ENCODE measurements around the gene MACROD1.

MACROD1 gene

DNA sequence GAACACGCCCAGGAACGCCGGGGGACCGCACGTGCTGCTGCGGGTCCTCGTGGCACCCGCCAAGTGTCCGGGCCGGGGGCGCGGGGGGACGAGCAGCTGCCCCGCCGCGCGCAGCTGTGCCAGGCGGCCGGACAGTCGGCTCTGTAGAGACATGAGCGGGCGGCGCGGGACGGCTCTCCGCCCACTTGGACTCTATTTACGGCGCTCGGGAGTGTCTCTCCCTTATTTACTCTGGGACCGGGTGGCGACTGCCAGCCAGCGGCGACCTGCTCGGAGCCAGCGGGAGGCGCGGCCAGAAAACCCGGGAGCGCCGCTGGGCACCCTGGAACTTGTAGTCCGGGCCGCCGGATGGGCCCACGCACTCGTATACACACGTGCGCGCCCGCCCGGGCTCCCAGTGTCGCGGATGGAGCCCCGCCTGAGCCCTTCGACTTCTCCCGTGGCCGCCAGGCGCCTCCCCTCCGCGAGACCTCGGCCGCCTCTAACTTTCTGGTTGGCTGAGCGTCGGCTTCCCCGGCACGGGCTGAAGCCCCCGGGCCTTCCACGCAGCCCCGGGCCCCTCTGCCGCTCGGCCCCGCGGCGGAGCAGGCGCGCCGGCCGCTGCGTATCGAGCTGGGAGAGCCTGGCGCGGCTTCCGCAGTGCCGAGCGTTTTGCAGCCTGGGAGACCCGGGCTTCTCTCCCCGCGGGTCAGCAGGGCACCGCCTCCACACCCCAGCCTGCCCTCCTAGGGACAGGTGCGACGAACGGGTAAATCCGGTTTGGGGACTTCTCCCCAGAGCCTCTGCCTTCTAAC lies at the start of gene MACROD1:
Gene MACROD1 (minus strand): TSS at position 272 of the 794 bp plus-strand sequence. CDS start 119 bp downstream, at position 153.
- peak; percentile 51 for DNase-seq (ENCODE audit: low read depth)

GRCh38 chr11:64211181-64211872 lies 45.4 kb upstream of the MACROD1 start:
- no peak for DNase-seq (ENCODE audit: low read depth)

DNA sequence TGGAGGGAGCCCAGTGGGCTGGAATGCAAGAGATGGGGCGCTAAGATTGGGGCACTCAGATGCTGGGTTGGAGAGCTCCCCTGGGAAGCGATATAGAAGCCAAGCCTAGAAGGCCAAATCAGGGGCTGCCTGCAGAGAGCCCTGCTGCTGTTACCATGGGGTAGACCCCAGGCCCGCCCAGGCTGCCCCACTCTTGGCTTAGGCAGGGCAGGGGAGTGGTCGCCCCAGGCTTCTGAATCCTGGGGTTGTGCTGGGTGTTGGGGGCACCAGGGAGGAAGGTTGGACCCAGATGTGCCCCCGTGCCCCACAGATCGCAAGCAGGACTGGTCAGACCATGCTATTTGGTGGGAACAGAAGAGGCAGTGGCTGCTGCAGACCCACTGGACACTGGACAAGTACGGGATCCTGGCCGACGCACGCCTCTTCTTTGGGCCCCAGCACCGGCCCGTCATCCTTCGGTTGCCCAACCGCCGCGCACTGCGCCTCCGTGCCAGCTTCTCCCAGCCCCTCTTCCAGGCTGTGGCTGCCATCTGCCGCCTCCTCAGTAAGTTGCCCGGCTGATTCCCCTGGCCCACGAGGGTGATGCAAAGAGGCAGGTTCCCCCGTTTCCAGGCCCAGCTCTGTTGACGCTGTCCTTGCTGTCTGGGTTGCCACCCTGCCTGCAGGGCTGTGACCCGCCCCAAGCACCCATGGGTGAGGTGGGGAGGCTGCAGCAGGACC lies 44.5 kb upstream of the MACROD1 start:
- DNase-seq (ENCODE audit: low read depth): no peak

- no peak for DNase-seq (ENCODE audit: low read depth)
Observed at GRCh38 chr11:64209563-64209843, 43.6 kb upstream of the MACROD1 start.

DNA sequence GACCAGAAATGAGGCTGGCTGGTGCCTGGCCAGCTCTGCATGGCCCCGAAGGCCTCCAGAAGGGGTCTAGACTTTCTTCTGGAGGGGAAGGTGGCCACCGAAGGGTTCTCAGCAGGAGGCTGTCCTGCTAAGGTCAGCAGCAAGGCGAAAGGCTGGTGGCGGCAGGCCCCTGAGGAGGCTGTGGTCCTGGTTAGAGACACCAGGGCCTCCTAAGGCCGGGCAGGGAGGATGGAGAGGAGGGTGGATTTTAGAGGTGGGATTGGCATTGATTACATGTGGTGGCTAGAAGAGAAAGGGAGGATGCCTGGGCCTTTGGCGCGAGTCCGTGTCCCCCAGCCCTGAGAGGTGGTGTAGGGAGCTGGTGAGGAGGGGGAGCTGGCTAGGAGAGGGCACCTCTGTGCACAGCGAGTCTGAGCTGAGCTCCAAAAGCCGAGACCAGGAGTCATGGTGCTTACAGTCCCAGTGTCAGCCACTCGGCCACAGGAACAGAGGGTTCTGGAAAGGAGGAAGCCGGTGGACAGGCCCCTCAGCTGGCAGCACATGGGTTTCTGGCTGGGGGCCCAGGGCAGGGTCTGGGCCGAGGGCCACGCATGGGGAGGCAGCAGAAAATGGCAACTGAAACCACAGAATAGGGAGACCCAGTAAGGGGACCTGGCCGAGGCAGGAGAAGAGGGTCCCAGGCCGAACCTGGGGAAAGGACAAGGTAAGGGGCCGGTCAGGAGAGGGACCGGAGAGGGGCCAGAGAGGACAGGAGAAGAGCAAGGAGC lies 43.1 kb upstream of the MACROD1 start:
- DNase-seq (ENCODE audit: low read depth): no peak

GRCh38 chr11:64208086-64208795 lies 42.3 kb upstream of the MACROD1 start:
- DNase-seq (ENCODE audit: low read depth): no peak

DNA sequence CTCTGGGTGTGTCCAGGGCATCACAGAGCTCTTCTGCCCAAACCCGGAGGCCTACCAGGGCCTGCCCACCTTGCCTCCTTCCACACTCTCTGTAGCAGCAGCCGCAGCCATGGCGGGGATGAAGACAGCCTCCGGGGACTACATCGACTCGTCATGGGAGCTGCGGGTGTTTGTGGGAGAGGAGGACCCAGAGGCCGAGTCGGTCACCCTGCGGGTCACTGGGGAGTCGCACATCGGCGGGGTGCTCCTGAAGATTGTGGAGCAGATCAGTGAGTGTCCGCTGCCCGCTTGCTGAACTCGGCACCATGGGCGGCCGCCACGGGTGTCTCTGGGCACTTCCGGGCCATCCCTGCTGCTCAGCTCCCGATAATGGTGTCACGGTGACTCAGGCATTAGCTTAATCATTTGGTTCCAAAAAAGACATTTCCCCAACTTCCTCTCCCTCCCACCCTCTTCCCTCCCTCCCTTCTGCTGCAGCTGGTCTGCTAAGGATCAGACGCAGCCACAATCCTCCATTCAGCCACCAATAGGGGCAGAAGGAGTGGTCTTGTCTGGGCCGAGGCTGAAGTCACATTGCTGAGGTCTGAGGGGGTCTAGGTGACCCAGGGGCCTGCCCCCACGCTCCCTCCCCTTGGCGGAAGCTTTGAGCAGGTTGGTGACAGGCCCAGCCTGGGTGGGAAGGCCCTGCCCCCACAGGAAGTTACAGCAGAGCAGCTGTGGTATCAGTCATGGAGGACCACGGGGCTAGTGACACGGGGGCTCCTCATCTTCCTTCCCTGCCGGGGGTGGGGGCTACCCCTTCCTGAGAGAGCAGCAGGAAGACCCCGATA lies 41.6 kb upstream of the MACROD1 start:
- DNase-seq (ENCODE audit: low read depth): peak; percentile 72

GRCh38 chr11:64206457-64207255 lies 40.7 kb upstream of the MACROD1 start, which contains the start of gene FERMT3:
FERMT3 (plus strand) TSS chr11:64206721; CDS start chr11:64207365, 644 bp downstream.
- no peak for DNase-seq (ENCODE audit: low read depth)

DNA sequence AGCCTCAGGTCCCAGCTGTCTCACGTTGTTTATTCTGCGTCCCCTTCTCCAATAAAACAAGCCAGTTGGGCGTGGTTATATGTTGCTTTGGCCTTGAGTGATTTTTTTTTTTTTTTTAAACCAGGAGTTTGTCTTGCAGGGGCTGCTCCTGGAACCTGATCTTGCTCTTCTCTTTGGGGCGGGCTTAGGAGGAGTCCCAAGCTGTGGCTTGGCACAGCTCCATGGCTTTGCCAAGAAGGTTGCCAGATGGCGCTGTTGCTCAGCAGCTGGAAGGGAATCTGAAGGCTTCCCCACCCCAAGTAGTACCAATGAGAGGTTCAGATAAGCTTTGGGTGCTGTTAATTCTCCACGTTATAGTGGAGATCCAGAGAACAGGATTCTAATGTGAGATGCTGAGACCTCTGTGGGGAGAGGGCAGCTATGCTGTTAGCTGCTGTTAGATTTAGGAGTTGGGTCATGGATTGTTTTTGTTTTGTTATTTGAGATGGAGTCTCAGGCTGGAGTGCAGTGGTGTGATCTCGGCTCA lies 38.6 kb upstream of the MACROD1 start:
- peak; percentile 91 for DNase-seq (ENCODE audit: low read depth)

DNA sequence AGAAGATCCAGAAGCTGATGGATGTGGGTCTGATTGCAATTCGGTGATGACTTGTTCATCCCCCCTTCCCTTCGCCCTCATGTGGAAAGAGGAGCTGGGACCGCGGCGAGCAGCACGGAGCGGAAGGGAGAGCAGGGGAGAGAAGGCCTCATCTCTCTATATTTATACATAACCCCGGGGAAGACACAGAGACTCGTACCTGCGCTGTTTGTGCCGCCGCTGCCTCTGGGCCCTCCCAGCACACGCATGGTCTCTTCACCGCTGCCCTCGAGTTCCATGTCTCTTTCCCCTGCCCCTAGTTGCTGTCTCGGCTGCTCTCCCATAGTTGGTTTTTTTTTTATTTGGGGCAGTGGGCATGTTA lies 38.1 kb upstream of the MACROD1 start:
- no peak for DNase-seq (ENCODE audit: low read depth)

DNA sequence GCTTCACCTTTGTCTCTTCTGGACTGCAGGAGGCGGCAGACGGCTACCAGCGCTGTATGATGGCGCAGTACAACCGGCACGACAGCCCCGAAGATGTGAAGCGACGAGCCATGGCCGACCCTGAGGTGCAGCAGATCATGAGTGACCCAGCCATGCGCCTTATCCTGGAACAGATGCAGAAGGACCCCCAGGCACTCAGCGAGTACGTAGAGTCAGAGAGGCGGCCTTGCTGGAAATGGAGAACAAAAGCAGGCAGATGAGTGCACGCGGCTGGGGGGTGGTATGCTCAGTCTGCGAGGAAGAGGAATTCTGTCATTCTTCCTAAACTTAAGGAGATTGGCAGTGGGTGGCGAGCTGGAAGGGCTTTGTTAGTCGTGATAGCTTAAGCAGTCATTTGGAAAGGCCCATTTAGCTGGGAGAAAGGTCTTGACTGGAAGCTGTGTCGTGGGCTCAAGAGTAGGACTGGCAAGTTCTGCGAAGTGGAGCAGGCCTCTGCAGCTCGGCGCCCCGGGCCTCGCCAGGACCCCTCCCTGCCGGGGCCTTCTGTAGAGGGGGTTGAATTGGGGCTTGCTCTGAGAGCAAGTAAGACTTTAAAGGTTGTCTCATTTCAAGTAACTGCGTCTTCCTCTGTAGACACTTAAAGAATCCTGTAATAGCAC lies 37.6 kb upstream of the MACROD1 start:
- DNase-seq (ENCODE audit: low read depth): no peak

- DNase-seq (ENCODE audit: low read depth): no peak
Observed at GRCh38 chr11:64202992-64203391, 37.1 kb upstream of the MACROD1 start.

DNA sequence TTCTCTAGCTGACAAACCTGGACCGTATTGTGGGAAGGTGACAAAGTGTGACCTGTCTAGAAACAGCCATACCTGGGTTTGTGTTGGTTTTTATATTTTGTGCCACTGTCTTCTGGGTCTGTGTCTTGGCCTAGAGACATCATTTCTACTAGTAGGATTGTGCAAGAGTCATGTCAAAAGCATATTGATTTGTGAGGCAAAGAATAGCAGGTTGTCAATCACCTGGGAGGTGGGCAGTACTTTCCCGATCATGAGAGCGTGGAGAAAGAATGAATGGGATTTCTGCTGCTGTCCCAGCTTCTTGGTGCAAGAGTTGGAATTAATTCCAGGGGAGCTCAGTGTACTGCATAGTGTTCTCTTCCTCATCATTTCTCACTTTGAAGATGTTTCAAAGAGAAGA lies 35.6 kb upstream of the MACROD1 start:
- DNase-seq (ENCODE audit: low read depth): no peak

DNA sequence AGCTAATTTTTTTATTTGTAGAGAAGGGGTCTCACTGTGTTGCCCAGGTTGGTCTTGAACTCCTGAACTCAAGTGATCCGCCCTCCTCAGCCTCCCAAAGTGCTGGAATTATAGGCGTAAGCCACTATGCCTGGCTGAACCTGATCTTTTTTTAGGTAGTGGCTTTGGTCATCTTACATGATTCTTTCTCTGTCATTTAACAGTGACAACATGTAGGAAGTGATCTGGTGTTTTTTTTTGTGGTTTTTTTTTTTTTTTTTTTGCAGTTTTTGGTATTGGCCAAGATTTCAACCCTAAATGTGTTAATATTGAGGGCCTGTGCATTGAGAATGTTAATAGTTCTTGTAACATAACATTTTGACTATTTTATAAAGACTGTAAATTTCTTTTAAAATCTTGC lies 32.6 kb upstream of the MACROD1 start:
- DNase-seq (ENCODE audit: low read depth): no peak

- DNase-seq (ENCODE audit: low read depth): no peak
Observed at GRCh38 chr11:64196626-64197025, 30.7 kb upstream of the MACROD1 start.

- no peak for DNase-seq (ENCODE audit: low read depth)
Observed at GRCh38 chr11:64192434-64192833, 26.5 kb upstream of the MACROD1 start.

DNA sequence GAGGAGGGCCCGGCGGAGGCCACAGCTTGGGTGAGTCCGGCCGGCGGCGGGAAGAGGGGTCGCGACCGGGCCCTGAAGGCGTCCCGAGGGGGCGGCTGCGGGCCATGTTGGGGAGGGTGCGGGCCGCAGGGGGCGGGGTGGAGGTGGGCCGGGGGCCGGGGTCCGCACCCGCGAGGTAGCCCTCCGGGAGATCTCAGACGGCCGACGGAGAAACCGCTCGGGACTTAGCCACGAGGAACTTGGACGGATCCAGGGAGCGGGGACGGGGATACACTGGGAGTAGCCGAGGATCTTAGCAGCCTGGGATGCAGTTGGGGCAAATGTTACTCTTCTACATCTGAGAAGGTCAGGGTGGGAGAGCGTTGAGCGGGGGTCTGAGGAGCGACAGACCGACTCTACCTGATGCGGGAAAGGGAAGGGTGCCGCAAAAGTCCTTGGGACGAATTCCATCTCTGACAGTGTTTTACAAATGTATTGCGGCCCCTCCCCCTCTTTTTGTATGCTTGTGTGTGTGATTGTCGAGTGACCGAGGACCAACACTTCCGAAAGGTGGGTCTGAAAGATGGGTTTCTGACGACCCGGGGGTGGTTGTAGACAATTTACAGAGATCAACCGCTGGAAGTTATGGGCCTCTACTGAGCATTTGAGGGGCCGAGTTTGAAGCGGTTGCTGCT lies 20.7 kb upstream of the MACROD1 start:
- DNase-seq (ENCODE audit: low read depth): no peak

DNA sequence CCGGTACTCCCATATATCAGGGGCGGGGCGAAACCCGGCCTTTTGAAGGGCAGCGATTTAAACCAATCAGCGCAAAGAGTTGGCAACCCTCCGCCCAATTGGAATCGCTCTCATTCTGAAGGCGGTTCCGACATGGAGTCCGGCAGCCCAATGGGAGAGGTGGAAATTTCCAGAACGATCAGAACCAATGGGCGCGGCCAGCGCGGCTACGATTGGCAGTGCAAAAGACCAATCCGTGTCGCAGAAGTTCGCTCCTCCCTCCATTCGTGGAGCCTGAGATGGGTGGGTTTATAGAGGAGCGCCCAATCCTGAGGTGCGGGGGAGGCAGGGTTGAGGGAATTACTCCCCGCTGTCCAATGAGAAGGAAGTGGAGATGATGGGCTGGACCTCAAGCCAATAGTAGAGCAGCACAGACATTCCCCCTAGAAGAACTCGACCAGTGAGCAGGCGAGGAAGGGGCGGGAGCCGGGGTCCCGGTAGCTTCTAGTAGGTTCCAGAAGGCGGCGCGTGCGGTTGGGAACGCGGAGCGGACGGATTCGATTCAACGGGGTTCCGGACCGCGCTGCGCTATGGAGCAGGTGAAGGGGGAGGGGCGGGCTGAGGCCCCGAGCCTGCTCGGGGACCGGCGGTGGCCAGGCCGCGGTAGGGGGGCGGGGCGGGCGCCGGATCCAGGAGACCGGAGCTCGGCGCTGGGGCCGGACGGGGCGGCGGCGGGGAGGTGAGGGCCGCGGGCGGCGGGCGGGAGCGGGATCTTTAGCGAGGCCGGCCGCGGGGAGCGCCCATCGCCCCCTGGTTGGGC lies 20.0 kb upstream of the MACROD1 start, which contains the start of gene STIP1:
Gene STIP1 (plus strand): TSS at position 479 of the 799 bp plus-strand sequence. CDS start 91 bp downstream, at position 570.
- peak; percentile 100 for DNase-seq (ENCODE audit: low read depth)

Measured in GM04504 (cell line).